ENCODE results near the gene CDH12.

GRCh38 chr5:22683050-22683449 is 170.1 kb downstream of the CDH12 start:
- TF ChIP-seq HDAC6 (IDR thresholded peaks at IDR 0.05; ENCODE audit: unreplicated experiment) (no peak), CREB1 (IDR thresholded peaks at IDR 0.05; ENCODE audit: low read depth) (no peak), YY1 (IDR thresholded peaks at IDR 0.05; ENCODE audit: low read depth, low read length) (no peak)

Measured in GM12878 (cell line).